Left hindlimb (tissue), 1 donor: Measurements from ENCODE around the gene HPCAL1.

Experiments
- DNase-seq: peaks from one replicate; pipeline ENCODE4 v3.0.0-alpha.2; 2018

Gene HPCAL1

DNA sequence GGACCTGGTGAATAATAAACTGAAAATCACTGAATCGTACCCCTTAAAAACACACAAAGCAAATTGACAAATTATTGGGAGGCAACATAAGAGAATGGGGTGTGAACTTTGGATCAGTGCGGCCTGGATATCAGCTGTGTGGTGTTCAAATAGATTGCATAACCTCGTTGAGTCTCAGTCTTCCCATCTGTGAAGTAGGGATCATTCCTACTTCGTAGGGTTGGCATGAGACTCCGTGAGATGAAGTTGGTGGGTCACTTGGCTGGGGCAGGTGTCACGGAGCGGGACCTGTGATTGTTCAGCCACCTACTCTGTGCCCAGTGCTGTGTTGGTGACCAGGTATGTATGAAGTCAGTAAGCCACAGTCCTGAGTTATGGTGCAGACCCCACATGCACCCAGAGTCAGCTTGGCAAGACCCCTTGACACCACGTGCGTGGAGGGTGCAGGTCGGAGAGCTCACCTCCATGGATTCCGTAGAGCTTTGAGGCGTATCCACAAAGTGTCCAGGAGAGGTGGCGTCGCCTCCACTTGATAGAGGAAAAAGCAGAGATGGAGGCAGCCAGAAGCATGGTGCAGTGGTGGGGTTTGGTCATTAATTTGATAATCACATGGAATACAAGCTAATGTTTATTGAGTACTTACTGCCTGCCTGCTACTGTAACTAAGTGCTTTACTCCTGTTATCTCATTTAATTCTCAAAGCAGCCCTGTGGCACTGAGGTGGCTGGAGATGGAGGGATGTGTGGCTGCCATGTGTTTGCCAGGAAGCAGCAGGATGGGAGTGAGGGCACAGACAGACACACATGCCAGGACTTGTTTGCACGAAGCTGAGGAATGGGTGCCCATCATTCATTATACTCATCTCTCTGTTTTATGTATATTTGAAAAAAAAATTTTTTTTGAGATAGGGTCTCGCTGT lies 35.8 kb downstream of the HPCAL1 start:
- no peak for DNase-seq

DNA sequence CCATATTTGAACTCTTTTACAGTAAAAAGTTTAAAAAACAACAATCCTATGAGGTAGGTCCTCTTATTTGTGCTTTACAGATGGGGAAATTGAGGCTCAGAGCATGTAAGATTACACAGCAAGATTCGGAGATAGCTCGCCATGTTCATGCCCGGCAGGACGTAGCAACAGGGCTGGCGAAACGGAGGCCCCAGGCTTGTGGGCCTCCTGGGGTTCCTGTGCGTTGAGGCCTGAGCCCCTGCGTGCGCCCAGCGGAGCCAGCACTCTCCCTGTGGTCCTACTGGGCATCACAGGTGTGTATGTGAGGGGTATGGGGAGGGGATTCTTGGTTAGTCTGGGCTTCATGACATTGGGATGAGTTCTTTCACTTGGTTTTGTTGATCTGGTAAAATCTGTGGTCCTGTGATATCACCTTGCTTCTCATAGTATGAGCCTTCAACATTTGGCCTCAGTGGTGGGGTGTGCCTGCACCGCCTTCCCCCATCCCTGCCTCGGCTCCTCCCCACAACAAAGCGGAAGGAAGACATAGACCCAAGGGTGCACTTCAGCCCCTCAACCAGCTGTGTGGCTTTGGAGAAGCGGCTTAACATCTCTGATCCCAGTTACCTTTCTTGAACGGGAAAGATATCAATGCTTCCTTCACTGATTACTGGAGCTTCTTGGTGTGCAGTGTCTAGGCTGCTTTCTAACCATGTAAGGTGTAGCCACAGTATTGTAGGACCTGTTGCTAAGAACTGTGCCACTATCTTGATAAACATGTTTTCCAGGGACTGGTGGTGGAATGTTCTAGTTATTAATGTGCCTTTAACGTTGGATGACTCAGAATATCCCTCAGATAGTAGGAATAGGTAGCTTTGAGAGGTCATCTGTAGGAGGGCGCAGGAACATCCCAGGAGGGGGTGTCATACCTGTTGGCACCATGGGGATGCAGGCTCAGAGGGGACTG lies 37.2 kb downstream of the HPCAL1 start:
- DNase-seq = no peak

- no peak for DNase-seq
Observed at GRCh38 chr2:10340593-10340975, 37.9 kb downstream of the HPCAL1 start.

DNA sequence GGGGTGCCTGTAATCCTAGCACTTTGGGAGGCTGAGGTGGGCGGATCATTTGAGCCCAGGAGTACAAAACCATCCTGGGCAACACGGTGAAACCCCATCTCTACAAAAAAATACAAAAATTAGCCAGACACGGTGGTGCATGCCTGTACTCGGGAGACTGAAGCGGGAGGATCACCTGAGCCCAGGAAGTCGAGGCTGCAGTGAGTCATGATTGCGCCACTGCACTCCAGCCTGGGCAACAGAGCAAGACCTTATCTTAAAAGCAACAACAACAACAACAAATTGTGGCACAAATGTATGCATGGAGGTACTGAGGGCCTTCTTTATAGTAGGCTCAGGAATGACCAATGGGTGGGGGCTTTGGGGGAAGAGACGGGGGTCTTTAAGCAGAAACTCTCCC lies 38.5 kb downstream of the HPCAL1 start:
- DNase-seq = no peak

- no peak for DNase-seq
Observed at GRCh38 chr2:10342245-10342951, 39.7 kb downstream of the HPCAL1 start.

- DNase-seq = no peak
Observed at GRCh38 chr2:10343191-10343590, 40.5 kb downstream of the HPCAL1 start.

- DNase-seq = no peak
Observed at GRCh38 chr2:10343658-10344057, 41.0 kb downstream of the HPCAL1 start.

GRCh38 chr2:10344105-10345066 lies 41.7 kb downstream of the HPCAL1 start:
- DNase-seq = no peak

GRCh38 chr2:10345126-10345525 lies 42.4 kb downstream of the HPCAL1 start:
- no peak for DNase-seq

- no peak for DNase-seq
Observed at GRCh38 chr2:10345813-10346212, 43.1 kb downstream of the HPCAL1 start.

DNA sequence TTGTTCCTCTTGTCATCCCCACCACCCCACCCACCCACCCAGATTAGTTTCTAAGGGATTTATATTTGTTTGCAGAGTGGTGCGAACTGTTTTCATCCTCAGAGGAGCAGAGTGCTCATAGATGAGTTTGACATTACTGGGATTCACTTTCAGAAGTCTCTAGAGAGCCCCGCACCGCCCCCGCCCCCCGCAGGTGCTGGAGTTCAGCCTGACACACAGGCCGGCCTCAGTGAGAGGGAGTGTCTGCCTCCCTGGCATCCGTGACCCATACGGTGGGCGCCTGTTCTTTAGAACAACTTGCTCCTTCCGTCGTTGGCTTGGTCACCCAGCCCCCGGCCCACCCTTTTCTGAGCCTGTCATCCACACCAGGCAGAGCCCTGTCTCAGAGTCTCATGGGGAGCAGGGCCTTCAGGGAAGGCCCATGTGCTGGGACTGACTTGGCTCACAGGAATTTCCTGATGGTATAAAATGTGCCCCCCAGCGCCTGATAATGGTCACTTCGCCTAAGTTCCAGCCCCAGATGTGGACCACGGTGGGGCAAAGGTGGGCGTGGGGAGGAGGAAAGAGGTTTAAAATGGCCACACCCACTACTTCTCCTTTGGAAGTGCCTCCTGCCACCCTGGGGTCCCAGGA lies 44.3 kb downstream of the HPCAL1 start:
- DNase-seq = no peak

GRCh38 chr2:10347562-10347948 lies 44.9 kb downstream of the HPCAL1 start:
- DNase-seq = no peak

- DNase-seq = no peak
Observed at GRCh38 chr2:10348891-10349290, 46.2 kb downstream of the HPCAL1 start.

GRCh38 chr2:10350761-10351160 lies 48.1 kb downstream of the HPCAL1 start:
- no peak for DNase-seq

GRCh38 chr2:10352361-10352760 lies 49.7 kb downstream of the HPCAL1 start:
- no peak for DNase-seq

DNA sequence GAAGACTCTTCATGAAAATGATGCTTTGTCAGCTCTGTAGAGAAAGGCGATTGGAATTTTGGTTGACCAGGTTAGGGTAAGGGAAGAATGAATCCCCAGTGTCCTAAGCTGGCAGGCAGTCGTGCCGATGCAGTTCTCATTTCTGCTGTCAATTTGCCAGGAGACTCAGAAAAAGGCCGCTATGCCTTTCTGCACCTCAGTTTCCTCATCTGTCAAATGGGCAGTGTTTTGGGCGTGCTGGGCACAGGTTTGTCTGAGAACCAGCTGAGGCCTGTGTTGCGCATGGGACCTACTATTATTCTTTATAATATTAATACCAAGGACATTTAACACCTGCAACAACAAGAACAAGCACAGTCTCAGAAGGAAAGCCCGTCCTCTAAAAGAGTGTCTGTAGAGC lies 50.3 kb downstream of the HPCAL1 start:
- DNase-seq = no peak

- DNase-seq = no peak
Observed at GRCh38 chr2:10353931-10354330, 51.2 kb downstream of the HPCAL1 start.

- DNase-seq = no peak
Observed at GRCh38 chr2:10354399-10354798, 51.7 kb downstream of the HPCAL1 start.

DNA sequence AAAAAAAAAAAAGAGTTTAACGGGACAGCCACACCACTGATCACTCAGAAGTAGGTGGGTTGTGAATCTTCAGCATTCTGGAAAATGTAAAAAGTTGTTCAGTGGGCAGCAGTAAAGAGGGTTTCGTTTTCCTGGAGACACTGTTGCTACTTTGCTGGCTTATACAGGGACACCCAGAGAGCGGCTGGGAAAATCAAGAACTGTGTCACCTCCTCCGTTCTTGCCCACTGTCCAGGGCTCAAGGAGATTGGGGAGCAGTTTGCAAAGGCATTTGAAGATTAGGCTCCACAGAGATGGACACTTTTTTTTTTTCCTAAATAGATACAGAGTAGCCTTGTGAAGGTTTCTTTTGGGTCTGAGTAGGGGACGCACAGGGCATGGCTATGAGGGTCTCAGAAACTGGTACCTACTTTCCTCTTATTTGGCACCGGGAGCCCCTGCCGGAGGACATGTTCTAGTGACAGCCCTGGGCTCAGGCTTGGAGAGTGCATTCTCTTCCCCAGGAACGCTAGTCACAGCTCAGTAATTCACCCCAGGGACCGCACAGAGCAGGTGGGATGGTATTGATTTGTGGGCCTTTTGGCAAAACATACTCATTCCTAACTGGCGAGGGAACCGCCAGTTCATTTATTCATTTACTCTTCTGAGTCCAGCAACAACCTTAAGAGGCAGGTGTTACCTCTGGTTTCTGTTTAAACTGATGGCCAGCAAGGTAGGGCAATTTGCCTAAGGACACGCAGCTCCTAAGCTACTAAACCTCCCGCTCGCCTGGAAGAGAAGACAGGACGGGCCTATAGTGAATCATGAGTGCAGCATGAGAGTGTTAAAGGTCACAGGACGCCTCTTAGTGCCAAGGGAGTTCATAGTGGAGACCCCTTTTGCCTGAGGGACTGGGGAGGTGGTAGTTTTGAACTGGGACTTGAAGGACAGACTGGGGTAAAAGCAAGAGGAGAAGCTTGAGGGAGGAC lies 53.1 kb downstream of the HPCAL1 start:
- no peak for DNase-seq

- no peak for DNase-seq
Observed at GRCh38 chr2:10356439-10356811, 53.7 kb downstream of the HPCAL1 start.
